ENCODE results near the gene WDCP. TPM values are rescaled to one million over a fixed set of nuclear protein-coding genes. Genes with fewer than 3 reads are reported as not detected.

WDCP gene
- total and polyA plus RNA-seq, 4 donors, result 2.1 to 9.1 (median 6.1) TPM

GRCh38 chr2:24084386-24085199 is 37.4 kb upstream of the WDCP start, which contains the start of gene TP53I3:
TSS of gene TP53I3 (minus strand) at chr2:24084834. CDS start at chr2:24084326, 508 bp downstream.
- peaks cover 0 to 19% (median 5%) of the 10 kb centered on the region in 5 donors for H3K4me1 ChIP-seq (ENCODE audit: control insufficient read depth in 5 of 5, insufficient read depth in 5 of 5, low read length in 5 of 5)
- H3K9ac ChIP-seq (ENCODE audit: insufficient read depth in 1 of 2, low read length in 2 of 2), result peak within 1 kb of the TSS; percentile 55 to 96
- no peaks in the 10 kb centered on the region for H3K9me3 ChIP-seq (ENCODE audit: control insufficient read depth in 4 of 4, insufficient read depth in 3 of 4, low read length in 3 of 4)
- no peaks in the 10 kb centered on the region for H3K27me3 ChIP-seq (ENCODE audit: control insufficient read depth in 3 of 3, insufficient read depth in 3 of 3, low read length in 2 of 3)
- peak within 1 kb of the TSS; percentile 88 to 92 for H3K27ac ChIP-seq (ENCODE audit: low read depth in 1 of 2, low read length in 1 of 2)
- peak; percentile 89 for TF ChIP-seq CTCF (IDR thresholded peaks at IDR 0.05; ENCODE audit: control extremely low read depth, extremely low read depth)
- DNase-seq, result peak; percentile 95 to 97 (median 96)
- peak within 1 kb of the TSS; percentile 38 for H3K4me3 ChIP-seq
- peaks cover 5 to 23% (median 19%) of the 10 kb centered on the region in 4 donors for H3K36me3 ChIP-seq (ENCODE audit: control insufficient read depth in 4 of 4, insufficient read depth in 4 of 4, low read length in 4 of 4)
- ATAC-seq (ENCODE audit: insufficient read depth, low FRiP score), result peak; percentile 95
- 0% methylated on average over 44 of the region's 44 CpGs for WGBS, 2 donors

- Histone ChIP-seq H3K4me3 (peak overlapping the region; percentile 36), H3K9me3 (ENCODE audit: control insufficient read depth in 4 of 4, insufficient read depth in 3 of 4, low read length in 3 of 4) (no peaks in the 10 kb centered on the region), H3K4me1 (ENCODE audit: control insufficient read depth in 5 of 5, insufficient read depth in 5 of 5, low read length in 5 of 5) (peaks cover 0 to 19% (median 5%) of the 10 kb centered on the region in 5 donors), H3K9ac (ENCODE audit: insufficient read depth in 1 of 2, low read length in 2 of 2) (peak overlapping the region; percentile 55 to 77), H3K27ac (ENCODE audit: low read depth in 1 of 2, low read length in 1 of 2) (peak overlapping the region; percentile 88 to 92), H3K36me3 (ENCODE audit: control insufficient read depth in 4 of 4, insufficient read depth in 4 of 4, low read length in 4 of 4) (peaks cover 5 to 28% (median 19%) of the 10 kb centered on the region in 4 donors), H3K27me3 (ENCODE audit: control insufficient read depth in 3 of 3, insufficient read depth in 3 of 3, low read length in 2 of 3) (no peaks in the 10 kb centered on the region)
- 9 to 11% methylated on average over 30 of the region's 30 CpGs for WGBS, 2 donors
- DNase-seq (peak; percentile 88 to 93 (median 92)), ATAC-seq (ENCODE audit: insufficient read depth, low FRiP score) (peak; percentile 68)
- TF ChIP-seq CTCF (IDR thresholded peaks at IDR 0.05; ENCODE audit: control extremely low read depth, extremely low read depth), result no peak
These were observed 36.6 kb upstream of the WDCP start for GRCh38 chr2:24083567-24084385.

GRCh38 chr2:24082787-24083566 is 35.8 kb upstream of the WDCP start:
- no peak for ATAC-seq (ENCODE audit: insufficient read depth, low FRiP score)
- peak overlapping the region; percentile 88 to 92 for H3K27ac ChIP-seq (ENCODE audit: low read depth in 1 of 2, low read length in 1 of 2)

More at GRCh38 chr2:24082787-24083566, 35.8 kb upstream of the WDCP start:
- Histone ChIP-seq H3K4me3 (no peak overlapping the region), H3K27me3 (ENCODE audit: control insufficient read depth in 3 of 3, insufficient read depth in 3 of 3, low read length in 2 of 3) (no peaks in the 10 kb centered on the region), H3K9me3 (ENCODE audit: control insufficient read depth in 4 of 4, insufficient read depth in 3 of 4, low read length in 3 of 4) (no peaks in the 10 kb centered on the region), H3K36me3 (ENCODE audit: control insufficient read depth in 4 of 4, insufficient read depth in 4 of 4, low read length in 4 of 4) (peaks cover 5 to 26% (median 18%) of the 10 kb centered on the region in 4 donors), H3K9ac (ENCODE audit: insufficient read depth in 1 of 2, low read length in 2 of 2) (peak overlapping the region; percentile 55 to 77), H3K4me1 (ENCODE audit: control insufficient read depth in 5 of 5, insufficient read depth in 5 of 5, low read length in 5 of 5) (peaks cover 0 to 19% (median 5%) of the 10 kb centered on the region in 5 donors)
- no peak for TF ChIP-seq CTCF (IDR thresholded peaks at IDR 0.05; ENCODE audit: control extremely low read depth, extremely low read depth)
- 90 to 93% methylated on average over 8 of the region's 8 CpGs for WGBS, 2 donors
- DNase-seq, result peak in 1 of 3 donors; percentile 9

Measured in lung (tissue), 12 donors.